RWPE2 (cell line): Measurements from ENCODE around the gene DENND6B.

Experiments used
- ATAC-seq: fragments of 200-7000 bp; cut with Tn5 transposase; 3 replicates; pipeline ENCODE4 v1.9.1; 2021; ENCODE audit warnings: low read depth
- DNase-seq: peaks from one replicate; pipeline ENCODE4 v3.0.0-alpha.2; 2020; ENCODE audit warnings: low spot score
- H3K27ac ChIP-seq: fragments of 450-650 bp; 2 replicates; pipeline ENCODE4 v1.5.1; 2017; ENCODE audit warnings: mild to moderate bottlenecking; ENCODE audit not compliant: poor library complexity, severe bottlenecking
- H3K27me3 ChIP-seq: fragments of 250-450 bp; sonication (Bioruptor Pico); 2 replicates; pipeline ENCODE4 v1.5.1; 2021; ENCODE audit warnings: mild to moderate bottlenecking, moderate library complexity; ENCODE audit not compliant: insufficient read depth, poor library complexity, severe bottlenecking
- H3K36me3 ChIP-seq: fragments of 250-450 bp; sonication (Bioruptor Pico); 2 replicates; pipeline ENCODE4 v1.5.1; 2020; ENCODE audit warnings: low read depth, mild to moderate bottlenecking, moderate library complexity
- H3K4me1 ChIP-seq: fragments of 250-450 bp; sonication (Bioruptor Pico); 2 replicates; pipeline ENCODE4 v1.5.1; 2021; ENCODE audit warnings: mild to moderate bottlenecking, moderate library complexity; ENCODE audit not compliant: insufficient read depth, poor library complexity, severe bottlenecking
- H3K4me3 ChIP-seq: fragments of 250-450 bp; sonication (Bioruptor Pico); 2 replicates; pipeline ENCODE4 v1.5.1; 2021; ENCODE audit warnings: mild to moderate bottlenecking, moderate library complexity; ENCODE audit not compliant: severe bottlenecking
- H3K9me3 ChIP-seq: fragments of 250-450 bp; sonication (Bioruptor Pico); 2 replicates; pipeline ENCODE4 v1.5.1; 2021; ENCODE audit warnings: mild to moderate bottlenecking, moderate library complexity; ENCODE audit not compliant: severe bottlenecking
- TF ChIP-seq, protein P1 (sequence below): fragments of 450-650 bp; IDR thresholded peaks from one replicate; pipeline ENCODE4 v1.5.1; 2017; ENCODE audit warnings: mild to moderate bottlenecking, moderate library complexity; ENCODE audit not compliant: poor library complexity, severe bottlenecking

DENND6B gene

DNA sequence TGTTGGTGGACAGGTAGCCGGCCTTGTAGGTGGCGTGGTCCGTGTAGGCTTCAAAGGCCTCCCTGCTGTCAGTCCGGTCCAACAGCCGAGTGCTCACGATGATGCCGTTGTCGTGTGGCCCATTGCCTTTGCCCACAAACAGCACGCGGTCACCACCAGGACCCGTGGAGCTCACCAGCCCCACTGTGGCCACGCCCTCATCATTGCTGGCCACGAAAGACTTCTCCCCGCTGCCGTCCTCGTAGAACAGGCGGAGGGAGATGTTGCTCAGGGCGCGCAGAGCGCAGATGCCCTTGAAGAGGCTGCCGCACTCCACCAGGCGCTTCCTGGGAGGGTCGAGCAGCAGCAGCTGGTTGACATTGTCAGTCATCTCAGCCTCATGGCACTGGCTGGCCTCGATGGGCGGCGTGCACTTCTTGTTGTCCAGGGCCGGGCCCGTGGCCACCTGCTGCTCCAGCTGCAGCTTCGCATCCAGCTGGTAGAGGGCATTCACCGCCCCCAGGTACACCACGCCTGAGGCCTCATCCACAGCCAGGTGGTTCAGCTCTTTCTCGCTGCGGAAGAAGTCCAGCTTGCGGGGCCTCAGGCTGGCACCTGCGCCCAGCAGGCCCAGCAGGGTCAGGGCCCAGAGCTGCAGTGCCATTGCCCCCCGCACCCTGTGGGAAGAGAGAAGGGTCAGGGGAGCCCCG lies 36.7 kb downstream of the DENND6B start:
- peaks cover 56% of the 10 kb centered on the region for H3K36me3 ChIP-seq
- TF ChIP-seq, protein P1, sequence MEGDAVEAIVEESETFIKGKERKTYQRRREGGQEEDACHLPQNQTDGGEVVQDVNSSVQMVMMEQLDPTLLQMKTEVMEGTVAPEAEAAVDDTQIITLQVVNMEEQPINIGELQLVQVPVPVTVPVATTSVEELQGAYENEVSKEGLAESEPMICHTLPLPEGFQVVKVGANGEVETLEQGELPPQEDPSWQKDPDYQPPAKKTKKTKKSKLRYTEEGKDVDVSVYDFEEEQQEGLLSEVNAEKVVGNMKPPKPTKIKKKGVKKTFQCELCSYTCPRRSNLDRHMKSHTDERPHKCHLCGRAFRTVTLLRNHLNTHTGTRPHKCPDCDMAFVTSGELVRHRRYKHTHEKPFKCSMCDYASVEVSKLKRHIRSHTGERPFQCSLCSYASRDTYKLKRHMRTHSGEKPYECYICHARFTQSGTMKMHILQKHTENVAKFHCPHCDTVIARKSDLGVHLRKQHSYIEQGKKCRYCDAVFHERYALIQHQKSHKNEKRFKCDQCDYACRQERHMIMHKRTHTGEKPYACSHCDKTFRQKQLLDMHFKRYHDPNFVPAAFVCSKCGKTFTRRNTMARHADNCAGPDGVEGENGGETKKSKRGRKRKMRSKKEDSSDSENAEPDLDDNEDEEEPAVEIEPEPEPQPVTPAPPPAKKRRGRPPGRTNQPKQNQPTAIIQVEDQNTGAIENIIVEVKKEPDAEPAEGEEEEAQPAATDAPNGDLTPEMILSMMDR: no peak
- DNase-seq (no peak), ATAC-seq (no peak)
- H3K4me1 ChIP-seq: peaks cover 16% of the 10 kb centered on the region
- H3K27me3 ChIP-seq: no peaks in the 10 kb centered on the region
- H3K9me3 ChIP-seq: no peaks in the 10 kb centered on the region
- H3K27ac ChIP-seq: no peak overlapping the region
- no peak overlapping the region for H3K4me3 ChIP-seq

GRCh38 chr22:50289151-50289941 lies 37.5 kb downstream of the DENND6B start:
- peaks cover 12% of the 10 kb centered on the region for H3K4me1 ChIP-seq
- no peaks in the 10 kb centered on the region for H3K9me3 ChIP-seq
- no peak for ATAC-seq
- DNase-seq: no peak
- H3K27me3 ChIP-seq: no peaks in the 10 kb centered on the region
- TF ChIP-seq, protein P1: no peak
- H3K36me3 ChIP-seq: peaks cover 52% of the 10 kb centered on the region
- H3K27ac ChIP-seq: no peak overlapping the region
- H3K4me3 ChIP-seq: no peak overlapping the region

GRCh38 chr22:50287731-50288130 lies 39.1 kb downstream of the DENND6B start:
- H3K36me3 ChIP-seq: peaks cover 52% of the 10 kb centered on the region
- no peaks in the 10 kb centered on the region for H3K9me3 ChIP-seq
- TF ChIP-seq, protein P1: no peak
- peaks cover 7% of the 10 kb centered on the region for H3K4me1 ChIP-seq
- DNase-seq (no peak), ATAC-seq (no peak)
- no peaks in the 10 kb centered on the region for H3K27me3 ChIP-seq
- no peak overlapping the region for H3K27ac ChIP-seq
- no peak overlapping the region for H3K4me3 ChIP-seq

DNA sequence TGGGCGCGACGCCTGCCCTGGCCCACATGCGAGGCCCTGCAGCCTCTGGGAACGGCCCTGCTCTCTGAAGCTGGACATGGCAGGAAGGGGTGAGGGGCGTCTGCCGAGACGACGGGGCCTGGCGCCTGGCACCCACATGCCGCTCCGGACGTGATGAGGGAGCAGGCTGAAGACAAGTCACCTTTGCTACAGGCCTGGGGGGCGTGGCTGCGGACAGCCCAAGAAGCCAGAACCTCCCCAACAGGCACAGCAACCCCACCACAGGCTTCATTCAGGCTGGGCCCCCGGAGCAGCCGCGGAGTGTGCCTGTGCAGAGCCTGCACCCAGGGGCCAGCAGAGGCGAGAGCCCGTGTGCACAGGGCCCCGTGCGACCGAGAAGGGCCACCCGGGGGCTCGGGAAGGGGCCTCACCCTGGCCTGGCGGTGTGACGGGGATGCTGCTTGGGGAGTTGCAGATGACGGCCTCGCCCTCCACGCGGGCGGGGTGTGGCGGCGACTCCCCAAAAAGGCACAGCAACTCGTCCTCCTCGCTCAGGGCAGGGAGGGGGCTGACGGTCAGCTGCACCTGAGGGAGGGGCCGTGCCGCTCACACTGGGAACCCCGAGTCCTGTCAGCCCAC lies 40.0 kb downstream of the DENND6B start:
- Histone ChIP-seq H3K9me3 (no peaks in the 10 kb centered on the region), H3K4me1 (peaks cover 10% of the 10 kb centered on the region), H3K27ac (no peak overlapping the region), H3K36me3 (peaks cover 51% of the 10 kb centered on the region), H3K4me3 (no peak overlapping the region), H3K27me3 (no peaks in the 10 kb centered on the region)
- TF ChIP-seq, protein P1: no peak
- ATAC-seq (no peak), DNase-seq (no peak)
